SK-N-SH (cell line): ENCODE measurements around the gene KIAA0513. TPM values are rescaled to one million over a fixed set of nuclear protein-coding genes. Genes with fewer than 3 reads are reported as not detected.

Experiments
- CTCF ChIA-PET: fragments of 300-600, 350-600 bp; formaldehyde crosslinking; extraction: SDS; loops from one replicate; lab custom pipeline; 2021; lab: Yijun Ruan, JAX
- POLR2A ChIA-PET: fragments of 350-600 bp; sonication (Branson Sonifier 250); formaldehyde crosslinking; extraction: SDS; loops from one replicate; lab custom pipeline; 2020; ENCODE audit warnings: antibody characterized with exemption, inconsistent platforms; lab: Yijun Ruan, JAX
- DNase-seq: peaks from one replicate; pipeline ENCODE4 v3.0.0; 2012
- H2AFZ ChIP-seq: fragments of 200-600 bp; sonication (generic); 2 replicates; pipeline ENCODE4 v1.8.1; 2016; ENCODE audit warnings: antibody characterized with exemption, mild to moderate bottlenecking, low read depth
- H3F3A ChIP-seq: fragments of 200-600 bp; sonication (generic); replicated peaks from 2 replicates; pipeline ENCODE3; 2016; ENCODE audit warnings: antibody characterized with exemption, mild to moderate bottlenecking; ENCODE audit not compliant: insufficient read depth
- H3K27ac ChIP-seq, 2 experiments: fragments of 200-500 bp in 1 of 2; fragments of 200-600 bp in 1 of 2; sonication (Bioruptor generic) in 1 of 2; sonication (generic), shearing (Covaris generic) in 1 of 2; 2 replicates each; pipeline versions ENCODE4 v1.5.1 to v1.6.1; 2014 to 2016; ENCODE audit warnings: low read depth in 2 of 2, inconsistent platforms in 1 of 2, low read length in 1 of 2, mild to moderate bottlenecking in 1 of 2, mixed read lengths in 1 of 2
- H3K27me3 ChIP-seq: fragments of 200-600 bp; sonication (generic), shearing (Covaris generic); 2 replicates; pipeline ENCODE4 v1.6.1; 2016; ENCODE audit warnings: mixed run types; ENCODE audit not compliant: insufficient read depth
- H3K36me3 ChIP-seq, 2 experiments: fragments of 200-500 bp in 1 of 2; fragments of 200-600 bp in 1 of 2; sonication (Bioruptor generic) in 1 of 2; sonication (generic) in 1 of 2; replicated peaks in 1 of 2; 2 replicates each; pipeline versions ENCODE3 to v1.5.1; 2014 to 2016; ENCODE audit warnings: low read length in 1 of 2, mild to moderate bottlenecking in 1 of 2; ENCODE audit not compliant: insufficient read depth in 2 of 2, control insufficient read depth in 1 of 2
- H3K4me1 ChIP-seq, 2 experiments: fragments of 200-500 bp in 1 of 2; fragments of 200-600 bp in 1 of 2; sonication (Bioruptor generic) in 1 of 2; sonication (generic), shearing (Covaris generic) in 1 of 2; 2 replicates each; pipeline versions ENCODE4 v1.5.1 to v1.6.1; 2014 to 2016; ENCODE audit warnings: low read depth in 1 of 2, low read length in 1 of 2, mixed run types in 1 of 2; ENCODE audit not compliant: insufficient read depth in 2 of 2, control insufficient read depth in 1 of 2
- H3K4me2 ChIP-seq: fragments of 200-600 bp; sonication (generic), shearing (Covaris generic); 2 replicates; pipeline ENCODE4 v1.6.1; 2017; ENCODE audit warnings: mixed run types
- H3K4me3 ChIP-seq, 2 experiments: fragments of 200-500 bp in 1 of 2; fragments of 200-600 bp in 1 of 2; sonication (Bioruptor generic) in 1 of 2; sonication (generic), shearing (Covaris generic) in 1 of 2; 2 replicates each; pipeline versions ENCODE4 v1.5.1 to v1.8.1; 2014 to 2016; ENCODE audit warnings: low read depth in 2 of 2, inconsistent platforms in 1 of 2, low read length in 1 of 2, mild to moderate bottlenecking in 1 of 2, mixed read lengths in 1 of 2, moderate library complexity in 1 of 2
- H3K79me2 ChIP-seq: fragments of 200-600 bp; sonication (generic); 2 replicates; pipeline ENCODE4 v1.8.1; 2017; ENCODE audit warnings: mild to moderate bottlenecking; ENCODE audit not compliant: insufficient read depth
- H3K9ac ChIP-seq: fragments of 200-600 bp; sonication (generic); 2 replicates; pipeline ENCODE4 v1.6.1; 2017; ENCODE audit warnings: mixed run types
- H3K9me2 ChIP-seq: fragments of 200-600 bp; sonication (generic); 2 replicates; pipeline ENCODE4 v1.6.1; 2017; ENCODE audit warnings: mixed run types
- H3K9me3 ChIP-seq: fragments of 200-600 bp; sonication (generic); 2 replicates; pipeline ENCODE4 v1.6.1; 2017; ENCODE audit warnings: mixed run types, mild to moderate bottlenecking, moderate library complexity
- H4K20me1 ChIP-seq: fragments of 200-600 bp; sonication (generic); 2 replicates; pipeline ENCODE4 v1.6.1; 2017; ENCODE audit warnings: mild to moderate bottlenecking, mixed run types; ENCODE audit not compliant: insufficient read depth
- EP300 ChIP-seq, 2 experiments: IDR thresholded peaks; 2 replicates each; pipeline versions ENCODE4 v1.4.0 to v1.6.1; 2012; ENCODE audit warnings: borderline replicate concordance in 1 of 2, low read depth in 1 of 2, low read length in 1 of 2
- EZH2phosphoT487 ChIP-seq: fragments of 200-600 bp; sonication (generic); IDR thresholded peaks from 2 replicates; pipeline ENCODE4 v1.6.1; 2017; ENCODE audit warnings: low read depth, mixed run types, mild to moderate bottlenecking, antibody characterized with exemption, moderate library complexity, borderline replicate concordance
- FOXJ3 ChIP-seq: sonication (generic); formaldehyde crosslinking; IDR thresholded peaks from 2 replicates; pipeline ENCODE4 v1.5.1; 2020; ENCODE audit warnings: mild to moderate bottlenecking, missing genetic modification reagents
- FOXM1 ChIP-seq: IDR thresholded peaks from 2 replicates; pipeline ENCODE4 v1.4.0; 2012; ENCODE audit warnings: low read depth, mild to moderate bottlenecking
- GABPA ChIP-seq: IDR thresholded peaks from 2 replicates; pipeline ENCODE4 v1.4.0; 2012; ENCODE audit warnings: low read depth, mild to moderate bottlenecking
- NRF1 ChIP-seq: IDR thresholded peaks from 2 replicates; pipeline ENCODE4 v1.6.1; 2012; ENCODE audit warnings: low read depth, mild to moderate bottlenecking, low read length
- POLR2AphosphoS5 ChIP-seq: IDR thresholded peaks from 2 replicates; pipeline ENCODE4 v1.6.1; 2012; ENCODE audit warnings: low read depth, low read length
- RAD21 ChIP-seq: IDR thresholded peaks from 2 replicates; pipeline ENCODE4 v1.6.1; 2012; ENCODE audit warnings: mild to moderate bottlenecking, low read length
- TEAD4 ChIP-seq: IDR thresholded peaks from 2 replicates; pipeline ENCODE4 v1.4.0; 2012; ENCODE audit warnings: mild to moderate bottlenecking, borderline replicate concordance; ENCODE audit not compliant: insufficient read depth
- YY1 ChIP-seq: IDR thresholded peaks from 2 replicates; pipeline ENCODE4 v1.4.0; 2012; ENCODE audit warnings: low read depth, mild to moderate bottlenecking
- WGBS: methylation state at CpG from one replicate; pipeline ENCODE4 v1.1.6; 2017; ENCODE audit warnings: low lambda C conversion rate; 5-methylcytosine and 5-hydroxymethylcytosine counted together
- polyA plus RNA-seq, 3 experiments: library from polyadenylated mRNA; depleted of rRNA; stranded (reverse); fragments of >200 nt; gene quantifications; 2 replicates each; pipeline ENCODE4 v1.2.3, GENCODE V29; 2012
- TF ChIP-seq, protein P1 (sequence below): fragments of 200-600 bp; sonication (generic); IDR thresholded peaks from 2 replicates; pipeline ENCODE4 v1.6.1; 2017; ENCODE audit warnings: antibody characterized with exemption, mild to moderate bottlenecking, moderate library complexity

Gene KIAA0513
- polyA plus RNA-seq, 1 of the 3 experiments (the other 2 are of a cell fraction) = 6.5 TPM

- DNase-seq = no peak
- WGBS = 89% methylated on average over 9 of the region's 9 CpGs
- CTCF ChIA-PET = interaction anchor here (0.8 kb wide), 1 partner anchor 327 kb away, joined by 3 read pairs; no protein-coding TSS in a partner anchor
- Histone ChIP-seq H3K79me2 (no peaks in the 10 kb centered on the region), H3K27me3 (no peaks in the 10 kb centered on the region), H3K4me2 (no peak overlapping the region), H3K9ac (no peak overlapping the region), H3K4me3 (no peak overlapping the region), H3K36me3 (peaks cover 0 to 3% of the 10 kb centered on the region in 2 experiments), H2AFZ (no peak overlapping the region), H3K9me2 (no peaks in the 10 kb centered on the region), H3K4me1 (peaks cover 0 to 4% of the 10 kb centered on the region in 2 experiments; a peak in 1 of 4 replicates), H3K9me3 (no peaks in the 10 kb centered on the region), H4K20me1 (no peaks in the 10 kb centered on the region), H3F3A (no peaks in the 10 kb centered on the region), H3K27ac (no peak overlapping the region)
- TF ChIP-seq EZH2phosphoT487 = no peak
- TF ChIP-seq POLR2AphosphoS5 = no peak
- TF ChIP-seq NRF1 = no peak
- TF ChIP-seq FOXJ3 (CRISPR knock-in tag) = no peak
- TF ChIP-seq, protein P1, sequence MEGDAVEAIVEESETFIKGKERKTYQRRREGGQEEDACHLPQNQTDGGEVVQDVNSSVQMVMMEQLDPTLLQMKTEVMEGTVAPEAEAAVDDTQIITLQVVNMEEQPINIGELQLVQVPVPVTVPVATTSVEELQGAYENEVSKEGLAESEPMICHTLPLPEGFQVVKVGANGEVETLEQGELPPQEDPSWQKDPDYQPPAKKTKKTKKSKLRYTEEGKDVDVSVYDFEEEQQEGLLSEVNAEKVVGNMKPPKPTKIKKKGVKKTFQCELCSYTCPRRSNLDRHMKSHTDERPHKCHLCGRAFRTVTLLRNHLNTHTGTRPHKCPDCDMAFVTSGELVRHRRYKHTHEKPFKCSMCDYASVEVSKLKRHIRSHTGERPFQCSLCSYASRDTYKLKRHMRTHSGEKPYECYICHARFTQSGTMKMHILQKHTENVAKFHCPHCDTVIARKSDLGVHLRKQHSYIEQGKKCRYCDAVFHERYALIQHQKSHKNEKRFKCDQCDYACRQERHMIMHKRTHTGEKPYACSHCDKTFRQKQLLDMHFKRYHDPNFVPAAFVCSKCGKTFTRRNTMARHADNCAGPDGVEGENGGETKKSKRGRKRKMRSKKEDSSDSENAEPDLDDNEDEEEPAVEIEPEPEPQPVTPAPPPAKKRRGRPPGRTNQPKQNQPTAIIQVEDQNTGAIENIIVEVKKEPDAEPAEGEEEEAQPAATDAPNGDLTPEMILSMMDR = no peak
- TF ChIP-seq TEAD4 = no peak
- TF ChIP-seq FOXM1 = no peak
- no peak for TF ChIP-seq RAD21
- POLR2A ChIA-PET = interaction anchor here (0.6 kb wide), 1 partner anchor 1153 kb away, joined by 3 read pairs; no protein-coding TSS in a partner anchor
Measured at GRCh38 chr16:85081038-85081437, 53.4 kb downstream of the KIAA0513 start.

GRCh38 chr16:85081765-85082164, 54.2 kb downstream of the KIAA0513 start:
- TF ChIP-seq GABPA (no peak), EP300 (IDR thresholded peaks at IDR 0.05; ENCODE audit: borderline replicate concordance in 1 of 2, low read depth in 1 of 2, low read length in 1 of 2) (no peak), YY1 (no peak)
- peaks cover 0 to 3% of the 10 kb centered on the region in 2 experiments for H3K36me3 ChIP-seq
- no peaks in the 10 kb centered on the region for H3K9me3 ChIP-seq
- peaks cover 0 to 4% of the 10 kb centered on the region in 2 experiments; a peak in 1 of 4 replicates for H3K4me1 ChIP-seq
- WGBS = 92% methylated on average over 6 of the region's 15 CpGs
- H3K4me3 ChIP-seq = no peak overlapping the region
- H3K4me2 ChIP-seq = no peak overlapping the region
- no peak for DNase-seq
- no peaks in the 10 kb centered on the region for H3K27me3 ChIP-seq
- no peak overlapping the region for H3K9ac ChIP-seq
- H3K9me2 ChIP-seq = no peaks in the 10 kb centered on the region
- H3F3A ChIP-seq = no peaks in the 10 kb centered on the region
- H3K27ac ChIP-seq = no peak overlapping the region
- ChIA-PET POLR2A (no interaction called here), CTCF (interaction anchor here (0.8 kb wide), 1 partner anchor 328 kb away, joined by 3 read pairs; no protein-coding TSS in a partner anchor)
- H2AFZ ChIP-seq = no peak overlapping the region
- no peaks in the 10 kb centered on the region for H3K79me2 ChIP-seq
- no peaks in the 10 kb centered on the region for H4K20me1 ChIP-seq
